OCI-M2 (cell line): ENCODE measurements around the gene SLC18A2.
"Not testable (repeated sequence)": the region's sequence is repeated elsewhere in the genome, so short reads cannot be mapped to it uniquely, and the experiment has no call there.

Experiments used
- DNase-seq: peaks from one replicate; lab custom pipeline; 2025; ENCODE audit not compliant: unreplicated experiment; lab: John Stamatoyannopoulos, UW

SLC18A2 gene

GRCh38 chr10:117240621-117241529 is at the start of gene SLC18A2:
TSS of gene SLC18A2 (plus strand) at chr10:117241114. CDS start at chr10:117241694, 580 bp downstream.
- no peak for DNase-seq

DNA sequence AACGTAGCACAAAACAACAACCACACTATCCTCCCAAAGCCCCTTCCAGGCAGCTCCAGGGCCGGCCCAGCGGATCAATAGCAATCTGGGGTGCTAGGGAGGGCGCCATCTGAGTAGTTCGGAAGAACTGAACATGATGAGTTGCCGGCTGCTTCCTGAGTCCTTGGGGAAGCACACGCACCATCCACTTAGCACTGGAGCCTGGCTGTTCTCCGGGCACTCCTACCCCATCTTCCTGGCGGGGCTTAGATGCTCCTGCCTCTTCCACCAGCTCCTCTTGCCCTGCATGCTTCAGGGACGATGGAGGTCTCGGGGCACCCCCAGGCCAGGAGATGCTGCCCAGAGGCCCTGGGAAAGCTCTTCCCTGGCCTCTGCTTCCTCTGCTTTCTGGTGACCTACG is 43.7 kb upstream of the SLC18A2 start, which contains the start of gene KCNK18:
TSS of gene KCNK18 (plus strand) at position 301 of the 400 bp plus-strand sequence. CDS start at position 301, 0 bp downstream.
- no peak for DNase-seq

DNA sequence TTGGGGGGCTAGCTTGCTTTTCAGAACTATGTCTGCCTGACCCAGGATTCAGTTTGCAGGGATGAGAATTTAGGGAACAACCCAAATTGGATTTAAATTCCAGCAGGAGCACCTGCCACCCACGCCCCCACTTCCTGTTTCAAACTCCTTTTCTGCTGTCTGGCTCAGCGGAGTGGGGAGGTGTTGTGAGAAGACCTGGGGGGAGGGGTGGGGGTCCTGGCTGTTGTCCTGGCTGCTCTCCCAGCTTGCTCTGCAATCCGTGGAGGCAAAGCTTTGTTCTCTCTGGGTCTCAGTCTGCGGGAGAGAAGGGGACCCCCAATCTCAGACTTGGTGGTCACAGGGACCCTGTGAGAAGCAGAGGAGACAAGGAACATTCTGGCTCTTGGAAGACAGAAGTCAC is 42.8 kb upstream of the SLC18A2 start:
- no peak for DNase-seq

DNA sequence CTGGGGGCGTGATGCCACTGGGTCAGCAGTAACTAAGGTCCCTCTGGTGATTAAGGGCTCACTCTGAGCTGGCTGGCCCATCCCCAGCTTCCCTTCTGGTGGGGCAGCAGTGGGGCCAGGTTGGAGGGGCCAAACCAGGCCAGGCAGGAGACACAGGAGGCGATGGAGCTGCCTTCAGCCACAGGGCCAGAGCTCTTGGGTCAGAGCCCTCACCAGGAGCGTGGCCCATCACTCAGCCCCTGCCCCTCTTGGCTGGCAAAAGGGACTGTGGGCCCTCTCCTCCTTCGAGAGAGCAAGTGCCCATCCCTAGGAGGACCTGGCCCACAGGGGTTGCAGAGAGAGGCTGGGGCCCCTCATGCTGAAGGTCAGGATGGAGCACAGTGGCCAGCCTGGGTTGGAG is 39.1 kb upstream of the SLC18A2 start:
- no peak for DNase-seq

DNA sequence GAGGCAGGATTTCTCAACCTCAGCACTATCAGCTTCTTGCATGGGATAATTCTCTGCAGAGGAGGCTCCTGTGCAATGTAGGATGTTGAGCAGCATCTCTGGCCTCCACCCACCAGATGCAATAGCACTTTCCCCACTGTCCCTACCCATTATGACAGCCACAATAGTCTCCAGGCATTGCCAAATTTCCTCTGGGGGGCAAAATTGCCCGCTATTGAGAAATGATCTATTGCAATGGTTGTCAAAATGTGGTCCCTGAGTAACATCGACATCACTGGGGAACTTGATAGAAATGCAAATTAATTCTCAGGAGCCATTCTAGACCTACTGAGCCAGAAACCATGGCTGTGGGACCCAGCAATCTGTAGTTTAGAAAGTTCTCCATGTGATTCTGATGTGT is 36.6 kb upstream of the SLC18A2 start:
- DNase-seq: no peak

DNA sequence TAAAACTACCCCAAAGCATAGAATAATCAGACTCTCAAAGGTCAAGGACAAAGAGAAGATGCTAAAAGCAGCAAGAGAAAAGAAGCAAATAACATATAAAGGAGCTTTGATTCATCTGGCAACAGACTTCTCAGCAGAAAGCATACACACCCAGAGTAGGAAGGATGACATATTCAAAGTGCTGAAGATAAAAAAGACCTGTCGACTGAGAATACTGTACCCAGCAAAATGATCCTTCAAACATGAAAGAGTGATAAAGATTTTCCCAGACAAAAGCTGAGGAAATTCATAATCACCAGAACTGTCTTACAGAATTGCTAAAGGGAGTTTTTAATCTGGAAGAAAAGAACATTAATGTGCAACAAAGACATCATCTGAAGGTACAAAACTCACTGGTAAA is 28.7 kb upstream of the SLC18A2 start:
- DNase-seq: no peak

- no peak for DNase-seq
Measured at GRCh38 chr10:117214401-117214800, 26.5 kb upstream of the SLC18A2 start.

GRCh38 chr10:117215079-117215478 is 25.8 kb upstream of the SLC18A2 start:
- DNase-seq: no peak

DNA sequence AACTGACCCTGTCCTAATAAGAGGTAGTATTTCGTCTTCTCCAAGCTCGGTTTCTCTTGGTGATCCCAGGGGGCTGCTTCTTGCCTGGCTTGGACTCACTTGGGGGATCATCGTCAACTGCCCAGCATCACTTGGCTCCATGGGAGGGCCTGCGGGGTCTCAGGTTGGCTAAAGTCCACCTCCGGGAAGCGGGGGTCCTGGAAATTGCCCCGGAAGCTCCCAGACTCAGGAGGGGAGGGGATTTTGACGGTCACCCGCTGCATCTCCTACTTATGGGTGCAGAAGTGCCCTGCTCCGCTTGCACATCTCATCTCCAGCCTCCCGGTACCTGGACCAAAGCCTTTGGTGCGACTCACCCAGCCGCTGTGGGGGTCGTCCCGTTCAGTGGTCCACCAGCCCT is 24.9 kb upstream of the SLC18A2 start:
- DNase-seq: no peak

GRCh38 chr10:117216611-117217195 is 24.2 kb upstream of the SLC18A2 start:
- no peak for DNase-seq

- DNase-seq: no peak
Measured at GRCh38 chr10:117217196-117217761, 23.6 kb upstream of the SLC18A2 start.

GRCh38 chr10:117218654-117219053 is 22.3 kb upstream of the SLC18A2 start:
- DNase-seq: no peak

DNA sequence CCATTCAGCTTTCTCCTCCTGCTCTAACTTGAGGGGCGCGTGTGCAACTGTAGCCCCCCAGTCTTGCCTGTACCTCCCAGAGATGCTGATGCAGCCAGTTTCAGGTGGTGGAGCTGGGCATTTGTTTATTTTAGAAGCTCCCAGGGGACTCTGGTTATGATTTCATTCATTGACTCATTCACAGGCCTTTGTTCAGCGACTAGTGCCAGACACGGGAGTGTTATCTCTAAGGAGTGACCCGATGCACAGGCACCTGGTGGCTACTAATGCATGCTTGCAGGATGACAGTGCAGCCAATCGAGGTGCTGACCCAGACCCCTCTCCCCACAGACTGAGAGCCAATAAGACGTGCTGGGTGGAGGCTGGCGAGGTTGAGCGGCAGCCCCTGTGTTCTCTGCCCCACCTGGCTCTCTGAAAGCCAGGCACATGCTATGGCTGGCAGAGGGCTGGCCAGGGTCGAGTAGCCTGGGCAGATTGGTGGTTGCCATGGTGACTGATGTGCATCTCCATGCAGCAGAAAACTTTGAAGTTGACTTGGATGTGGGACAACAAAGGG is 19.7 kb upstream of the SLC18A2 start:
- DNase-seq: no peak

- no peak for DNase-seq
Measured at GRCh38 chr10:117222552-117222951, 18.4 kb upstream of the SLC18A2 start.

DNA sequence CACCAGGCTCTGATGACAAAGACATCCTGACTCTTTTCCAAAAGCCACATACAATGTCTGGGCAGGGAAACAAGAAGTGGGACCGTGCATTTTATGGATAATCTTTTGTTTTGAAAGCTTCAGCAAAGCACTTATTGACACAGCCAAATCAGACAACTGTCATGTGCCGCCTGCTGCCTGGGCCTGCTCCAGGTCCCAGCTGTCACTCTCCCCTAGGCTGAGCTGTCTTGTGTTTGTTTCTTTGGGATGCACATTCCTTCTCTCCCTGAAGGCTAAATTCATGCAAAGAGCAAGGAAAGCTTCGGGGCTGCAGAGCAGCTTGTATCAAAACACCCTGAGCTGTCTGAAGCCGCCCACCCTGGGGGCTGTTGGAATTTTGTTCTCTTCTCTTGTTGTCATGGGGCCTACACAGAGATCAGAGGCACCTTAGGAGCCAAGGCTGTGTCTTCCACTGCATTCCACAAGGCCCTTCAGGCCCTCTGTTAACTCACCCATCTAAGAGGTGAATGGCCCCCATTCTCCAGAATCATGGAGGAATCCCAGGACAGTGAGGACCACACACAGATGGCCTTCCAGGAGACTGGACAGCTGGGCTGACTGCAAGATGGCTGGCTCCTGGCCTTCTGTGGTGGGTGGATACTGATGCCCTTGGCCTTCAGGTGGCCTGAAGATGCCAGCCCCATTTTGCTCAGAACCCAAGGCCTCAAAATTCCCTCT is 17.8 kb upstream of the SLC18A2 start:
- no peak for DNase-seq

GRCh38 chr10:117223693-117224430 is 17.1 kb upstream of the SLC18A2 start:
- no peak for DNase-seq

GRCh38 chr10:117224881-117225280 is 16.0 kb upstream of the SLC18A2 start:
- DNase-seq: no peak

GRCh38 chr10:117226813-117227451 is 14.0 kb upstream of the SLC18A2 start:
- no peak for DNase-seq

GRCh38 chr10:117228210-117228609 is 12.7 kb upstream of the SLC18A2 start:
- no peak for DNase-seq

GRCh38 chr10:117230107-117230506 is 10.8 kb upstream of the SLC18A2 start:
- not testable (repeated sequence) for DNase-seq
